NCI-H1105 (cell line): ENCODE measurements around the gene ADM5.
A peak's percentile ranks its signal among the peaks of the same experiment; 100 is the strongest.

Source experiments
- DNase-seq: peaks from one replicate; lab custom pipeline; 2025; lab: John Stamatoyannopoulos, UW

Gene ADM5

GRCh38 chr19:49658566-49659442 lies 30.6 kb upstream of the ADM5 start:
- no peak for DNase-seq

GRCh38 chr19:49660338-49660961 lies 28.9 kb upstream of the ADM5 start:
- no peak for DNase-seq

GRCh38 chr19:49662011-49662410 lies 27.4 kb upstream of the ADM5 start:
- DNase-seq, result no peak

- DNase-seq, result no peak
Observed at GRCh38 chr19:49663224-49663623, 26.2 kb upstream of the ADM5 start.

GRCh38 chr19:49664171-49665035 lies 25.0 kb upstream of the ADM5 start:
- DNase-seq, result peak; percentile 87

- no peak for DNase-seq
Observed at GRCh38 chr19:49665036-49665350, 24.4 kb upstream of the ADM5 start.

- DNase-seq, result peak; percentile 87
Observed at GRCh38 chr19:49665351-49666119, 23.9 kb upstream of the ADM5 start, which contains the start of the genes BCL2L12 and IRF3. BCL2L12 (plus strand) TSS chr19:49665933; CDS start chr19:49666693, 760 bp downstream. IRF3 (minus strand) TSS chr19:49665857; CDS start chr19:49664838, 1,019 bp downstream.

GRCh38 chr19:49666120-49666444 lies 23.3 kb upstream of the ADM5 start:
- DNase-seq, result no peak

- DNase-seq, result no peak
Observed at GRCh38 chr19:49667473-49667872, 21.9 kb upstream of the ADM5 start.

GRCh38 chr19:49669516-49669915 lies 19.9 kb upstream of the ADM5 start:
- no peak for DNase-seq

GRCh38 chr19:49672131-49672919 lies 17.1 kb upstream of the ADM5 start:
- peak; percentile 70 for DNase-seq

- DNase-seq, result peak; percentile 74
Observed at GRCh38 chr19:49676136-49676783, 13.1 kb upstream of the ADM5 start.

- peak; percentile 100 for DNase-seq
Observed at GRCh38 chr19:49676784-49677230, 12.6 kb upstream of the ADM5 start.

- no peak for DNase-seq
Observed at GRCh38 chr19:49677231-49677900, 12.0 kb upstream of the ADM5 start, which contains the start of gene PRMT1. PRMT1 (plus strand) TSS chr19:49677271; CDS start chr19:49677281, 10 bp downstream.

GRCh38 chr19:49677901-49678674 lies 11.3 kb upstream of the ADM5 start:
- peak; percentile 55 for DNase-seq

GRCh38 chr19:49678985-49679770 lies 10.2 kb upstream of the ADM5 start:
- DNase-seq, result no peak

- no peak for DNase-seq
Observed at GRCh38 chr19:49679771-49680413, 9.5 kb upstream of the ADM5 start.
